CD4-positive, alpha-beta T cell (primary cell): ENCODE measurements around the gene MFSD6. TPM values are rescaled to one million over a fixed set of nuclear protein-coding genes. Genes with fewer than 3 reads are reported as not detected.

ENCODE experiments used
- ATAC-seq: fragments of 200-7000 bp; cut with Tn5 transposase; one replicate; pipeline ENCODE4 v1.10.0; 2022; ENCODE audit warnings: mild to moderate bottlenecking; ENCODE audit not compliant: poor library complexity
- CTCF ChIA-PET: fragments of 350-600 bp; sonication (Branson Sonifier 250); formaldehyde crosslinking; loops from one replicate; lab custom pipeline; 2021; ENCODE audit warnings: antibody characterized with exemption, inconsistent platforms; lab: Charles Lee
- POLR2A ChIA-PET: fragments of 350-600 bp; sonication (Branson Sonifier 250); formaldehyde crosslinking; loops from one replicate; lab custom pipeline; 2021; ENCODE audit warnings: antibody characterized with exemption, inconsistent platforms; lab: Charles Lee
- DNase-seq, 14 experiments: peaks; one replicate each; pipeline ENCODE4 v3.0.0-alpha.2; 2013 to 2020; ENCODE audit warnings: mixed read lengths in 2 of 14
- H3K27ac ChIP-seq, 2 donors: one replicate each; pipeline versions ENCODE4 v1.5.1 to v1.7.0; 2013; ENCODE audit warnings: low read length in 2 of 2, low read depth in 1 of 2, mild to moderate bottlenecking in 1 of 2
- H3K27me3 ChIP-seq, 2 experiments: 1 replicate in 1 of 2; 2 replicates in 1 of 2; pipeline versions ENCODE4 v1.6.1 to v1.7.0; 2013; ENCODE audit warnings: low read length in 2 of 2, control low read depth in 1 of 2, mild to moderate bottlenecking in 1 of 2, moderate library complexity in 1 of 2; ENCODE audit not compliant: insufficient read depth in 2 of 2, control insufficient read depth in 1 of 2
- H3K36me3 ChIP-seq: one replicate; pipeline ENCODE4 v1.6.1; 2013; ENCODE audit warnings: low read length, control low read depth; ENCODE audit not compliant: insufficient read depth
- H3K4me1 ChIP-seq: one replicate; pipeline ENCODE4 v1.6.1; 2013; ENCODE audit warnings: low read length, control low read depth; ENCODE audit not compliant: insufficient read depth
- H3K4me3 ChIP-seq: one replicate; pipeline ENCODE4 v1.5.1; 2013; ENCODE audit warnings: mild to moderate bottlenecking, low read length, moderate library complexity
- H3K9me3 ChIP-seq, 2 experiments: 1 replicate in 1 of 2; 2 replicates in 1 of 2; pipeline versions ENCODE4 v1.6.1 to v1.7.0; 2013; ENCODE audit warnings: low read length in 2 of 2, mild to moderate bottlenecking in 2 of 2, control low read depth in 1 of 2, moderate library complexity in 1 of 2; ENCODE audit not compliant: control insufficient read depth in 1 of 2, insufficient read depth in 1 of 2
- H3K27ac Mint-ChIP-seq: one replicate; pipeline ENCODE4 v1.8.0; 2020; ENCODE audit warnings: mixed read lengths
- H3K27me3 Mint-ChIP-seq: one replicate; pipeline ENCODE4 v1.8.0; 2021; ENCODE audit warnings: mixed read lengths
- H3K36me3 Mint-ChIP-seq: one replicate; pipeline ENCODE4 v1.8.0; 2021; ENCODE audit warnings: low read depth, mixed read lengths
- H3K4me1 Mint-ChIP-seq: one replicate; pipeline ENCODE4 v1.8.0; 2021; ENCODE audit warnings: low read depth, mixed read lengths
- H3K4me3 Mint-ChIP-seq: one replicate; pipeline ENCODE4 v1.8.0; 2020; ENCODE audit warnings: mild to moderate bottlenecking, mixed read lengths
- H3K9me3 Mint-ChIP-seq: one replicate; pipeline ENCODE4 v1.8.0; 2020; ENCODE audit warnings: mixed read lengths
- CTCF ChIP-seq: fragments of 200-600 bp; IDR thresholded peaks from one replicate; pipeline ENCODE4 v1.8.0; 2022; ENCODE audit warnings: antibody characterized with exemption, mild to moderate bottlenecking
- intact Hi-C, 2 experiments: fragments of 100-400 bp; cut with DNase I in 1 of 2; cut with micrococcal nuclease in 1 of 2; formaldehyde crosslinking; loops; one replicate each; pipeline versions ENCODE4 v1.15.1 to v1.9.0; 2023 to 2025; cut with DNase I, micrococcal nuclease
- total RNA-seq, 174 experiments: library from RNA in 2 of 174; stranded (reverse) in 2 of 174; gene quantifications; one replicate each; pipeline ENCODE4 v1.2.3 and lab custom pipeline; 2021 to 2026

Gene MFSD6
- total RNA-seq, 2 experiments from 2014 or later = 41.2 to 47.8 TPM

- POLR2A ChIA-PET = interaction anchor here (1.6 to 2.7 kb wide), 4 partner anchors 17 to 598 kb away, joined by 3 to 22 read pairs (median 8); partner anchors contain the start of genes INPP1, NEMP2 and OSGEPL1
- no peak for DNase-seq
- no peak for TF ChIP-seq CTCF
- no peaks in the 10 kb centered on the region for H3K27me3 Mint-ChIP-seq
- no peaks in the 10 kb centered on the region for H3K36me3 Mint-ChIP-seq
- CTCF ChIA-PET = no interaction called here
- no peak overlapping the region for H3K4me3 Mint-ChIP-seq
- Histone ChIP-seq H3K27me3 (no peaks in the 10 kb centered on the region), H3K27ac (no peak overlapping the region), H3K9me3 (no peaks in the 10 kb centered on the region), H3K4me1 (peaks cover 3% of the 10 kb centered on the region), H3K4me3 (no peak overlapping the region), H3K36me3 (no peaks in the 10 kb centered on the region)
- H3K4me1 Mint-ChIP-seq = peaks cover 31% of the 10 kb centered on the region
- no peaks in the 10 kb centered on the region for H3K9me3 Mint-ChIP-seq
- intact Hi-C loops = no loop called here
- peak overlapping the region; percentile 87 for H3K27ac Mint-ChIP-seq
- no peak for ATAC-seq
Measured at GRCh38 chr2:190360965-190361364, 47.2 kb upstream of the MFSD6 start.

- no peaks in the 10 kb centered on the region for H3K36me3 Mint-ChIP-seq
- H3K27me3 Mint-ChIP-seq = no peaks in the 10 kb centered on the region
- no peak for DNase-seq
- peaks cover 31% of the 10 kb centered on the region for H3K4me1 Mint-ChIP-seq
- no peak overlapping the region for H3K27ac Mint-ChIP-seq
- no peak for TF ChIP-seq CTCF
- ATAC-seq = no peak
- H3K4me3 ChIP-seq = no peak overlapping the region
- H3K9me3 Mint-ChIP-seq = no peaks in the 10 kb centered on the region
- H3K36me3 ChIP-seq = no peaks in the 10 kb centered on the region
- no peak overlapping the region for H3K27ac ChIP-seq
- H3K9me3 ChIP-seq = no peaks in the 10 kb centered on the region
- intact Hi-C loops = no loop called here
- CTCF ChIA-PET = no interaction called here
- H3K4me1 ChIP-seq = peaks cover 3% of the 10 kb centered on the region
- H3K27me3 ChIP-seq = no peaks in the 10 kb centered on the region
- no peak overlapping the region for H3K4me3 Mint-ChIP-seq
- POLR2A ChIA-PET = interaction anchor here (1.6 to 2.5 kb wide), 2 partner anchors 172 to 520 kb away, joined by 3 to 10 read pairs; partner anchors contain the start of gene NEMP2
Measured at GRCh38 chr2:190361572-190361971, 46.6 kb upstream of the MFSD6 start.

- H3K4me3 ChIP-seq = no peak overlapping the region
- no peaks in the 10 kb centered on the region for H3K9me3 Mint-ChIP-seq
- no peaks in the 10 kb centered on the region for H3K9me3 ChIP-seq
- peaks cover 2% of the 10 kb centered on the region for H3K36me3 ChIP-seq
- intact Hi-C loops = no loop called here
- H3K27ac Mint-ChIP-seq = no peak overlapping the region
- DNase-seq (no peak), ATAC-seq (no peak)
- no peak overlapping the region for H3K27ac ChIP-seq
- ChIA-PET CTCF (no interaction called here), POLR2A (no interaction called here)
- peaks cover 3% of the 10 kb centered on the region for H3K4me1 ChIP-seq
- H3K27me3 ChIP-seq = no peaks in the 10 kb centered on the region
- H3K4me1 Mint-ChIP-seq = peaks cover 31% of the 10 kb centered on the region
- TF ChIP-seq CTCF = no peak
- H3K36me3 Mint-ChIP-seq = peaks cover 2% of the 10 kb centered on the region
- H3K27me3 Mint-ChIP-seq = no peaks in the 10 kb centered on the region
- H3K4me3 Mint-ChIP-seq = no peak overlapping the region
Measured at GRCh38 chr2:190362894-190363293, 45.3 kb upstream of the MFSD6 start.
